Activated naive CD4-positive, alpha-beta T cell treated with anti-CD3 and anti-CD28 coated beads, Interleukin-2, amount 50 U/mL, for 72 hours (primary cell): Measurements from ENCODE around the gene CEL. TPM values are rescaled to one million over a fixed set of nuclear protein-coding genes. Genes with fewer than 3 reads are reported as not detected.
A peak's percentile ranks its signal among the peaks of the same experiment; 100 is the strongest.

Source experiments
- ATAC-seq, 2 donors: fragments of 150-1000 bp; cut with Tn5 transposase; 2 replicates each; pipeline ENCODE4 v1.10.0; 2021; ENCODE audit warnings: mild to moderate bottlenecking in 2 of 2, moderate library complexity in 2 of 2
- DNase-seq, 2 donors: peaks; one replicate each; pipeline ENCODE4 v3.0.0; 2021 to 2022; ENCODE audit warnings: low spot score in 2 of 2
- H3K27ac Mint-ChIP-seq, 2 donors: one replicate each; pipeline ENCODE4 v1.8.0; 2022; ENCODE audit warnings: mild to moderate bottlenecking in 2 of 2, mixed read lengths in 2 of 2
- H3K36me3 Mint-ChIP-seq, 2 donors: one replicate each; pipeline ENCODE4 v1.8.0; 2022; ENCODE audit warnings: mixed read lengths in 2 of 2
- H3K9me3 Mint-ChIP-seq, 2 donors: one replicate each; pipeline ENCODE4 v1.8.0; 2022; ENCODE audit warnings: mixed read lengths in 2 of 2
- total RNA-seq, 2 donors: library from RNA; stranded (reverse); gene quantifications; one replicate each; pipeline ENCODE4 v1.2.3, GENCODE V29; 2022

Gene CEL
- total RNA-seq, 2 donors from 2014 or later, result 2.4 to 9.3 TPM

GRCh38 chr9:133103183-133103986 is 41.6 kb downstream of the CEL start:
- H3K27ac Mint-ChIP-seq, result peak overlapping the region; percentile 44 to 69
- peaks cover 21 to 30% of the 10 kb centered on the region in 2 donors for H3K36me3 Mint-ChIP-seq
- no peaks in the 10 kb centered on the region for H3K9me3 Mint-ChIP-seq
- ATAC-seq (peak; percentile 33 to 69), DNase-seq (peak; percentile 63 to 68)

GRCh38 chr9:133103987-133104505 is 42.3 kb downstream of the CEL start:
- ATAC-seq, result no peak
- H3K9me3 Mint-ChIP-seq, result no peaks in the 10 kb centered on the region
- H3K36me3 Mint-ChIP-seq, result peaks cover 15 to 24% of the 10 kb centered on the region in 2 donors
- DNase-seq, result peak in 1 of 2 donors; percentile 43
- no peak overlapping the region for H3K27ac Mint-ChIP-seq

GRCh38 chr9:133104718-133105460 is 43.1 kb downstream of the CEL start:
- H3K9me3 Mint-ChIP-seq, result no peaks in the 10 kb centered on the region
- peak overlapping the region; percentile 29 to 51 for H3K27ac Mint-ChIP-seq
- DNase-seq, result peak in 1 of 2 donors; percentile 23
- no peak for ATAC-seq
- peaks cover 18 to 25% of the 10 kb centered on the region in 2 donors for H3K36me3 Mint-ChIP-seq

- Mint-ChIP-seq H3K9me3 (no peaks in the 10 kb centered on the region), H3K27ac (peak overlapping the region in 1 of 2 donors; percentile 51), H3K36me3 (peaks cover 20% of the 10 kb centered on the region in 2 donors)
- DNase-seq (no peak), ATAC-seq (no peak)
Measured at GRCh38 chr9:133105461-133105770, 43.6 kb downstream of the CEL start.

GRCh38 chr9:133106511-133107244 is 44.9 kb downstream of the CEL start:
- Mint-ChIP-seq H3K36me3 (peaks cover 12 to 14% of the 10 kb centered on the region in 2 donors), H3K27ac (peak overlapping the region; percentile 39 to 94), H3K9me3 (no peaks in the 10 kb centered on the region)
- DNase-seq (no peak), ATAC-seq (no peak)

GRCh38 chr9:133107245-133107722 is 45.5 kb downstream of the CEL start:
- DNase-seq (no peak), ATAC-seq (no peak)
- H3K27ac Mint-ChIP-seq, result no peak overlapping the region
- no peaks in the 10 kb centered on the region for H3K9me3 Mint-ChIP-seq
- peaks cover 12 to 13% of the 10 kb centered on the region in 2 donors for H3K36me3 Mint-ChIP-seq

GRCh38 chr9:133107961-133108793 is 46.4 kb downstream of the CEL start:
- no peak for DNase-seq
- Mint-ChIP-seq H3K27ac (no peak overlapping the region), H3K36me3 (peaks cover 10 to 12% of the 10 kb centered on the region in 2 donors)

GRCh38 chr9:133108794-133109641 is 47.2 kb downstream of the CEL start:
- H3K36me3 Mint-ChIP-seq, result peaks cover 9 to 12% of the 10 kb centered on the region in 2 donors
- DNase-seq (no peak), ATAC-seq (no peak)
- H3K9me3 Mint-ChIP-seq, result no peaks in the 10 kb centered on the region
- peak overlapping the region in 1 of 2 donors; percentile 49 for H3K27ac Mint-ChIP-seq

More at GRCh38 chr9:133107961-133108793, 46.4 kb downstream of the CEL start:
- H3K9me3 Mint-ChIP-seq, result no peaks in the 10 kb centered on the region
- no peak for ATAC-seq

GRCh38 chr9:133109931-133110650 is 48.3 kb downstream of the CEL start:
- Mint-ChIP-seq H3K36me3 (peaks cover 9 to 12% of the 10 kb centered on the region in 2 donors), H3K9me3 (no peaks in the 10 kb centered on the region), H3K27ac (peak overlapping the region in 1 of 2 donors; percentile 49)
- ATAC-seq (no peak), DNase-seq (no peak)

GRCh38 chr9:133111808-133112662 is 50.3 kb downstream of the CEL start:
- DNase-seq (no peak), ATAC-seq (no peak)
- Mint-ChIP-seq H3K9me3 (no peaks in the 10 kb centered on the region), H3K36me3 (peaks cover 6 to 9% of the 10 kb centered on the region in 2 donors), H3K27ac (peak overlapping the region in 1 of 2 donors; percentile 85)

GRCh38 chr9:133112663-133113026 is 50.9 kb downstream of the CEL start:
- no peak for DNase-seq
- Mint-ChIP-seq H3K9me3 (no peaks in the 10 kb centered on the region), H3K27ac (peak overlapping the region; percentile 50 to 85), H3K36me3 (peaks cover 6 to 9% of the 10 kb centered on the region in 2 donors)
- peak in 1 of 2 donors; percentile 30 for ATAC-seq

GRCh38 chr9:133113163-133113948 is 51.6 kb downstream of the CEL start:
- peaks cover 6 to 9% of the 10 kb centered on the region in 2 donors for H3K36me3 Mint-ChIP-seq
- H3K27ac Mint-ChIP-seq, result peak overlapping the region; percentile 72 to 85
- ATAC-seq, result peak in 1 of 2 donors; percentile 22
- no peak for DNase-seq
- H3K9me3 Mint-ChIP-seq, result no peaks in the 10 kb centered on the region
